Osteoblast (primary cell): ENCODE data around the gene ERC1. TPM values are rescaled to one million over a fixed set of nuclear protein-coding genes. Genes with fewer than 3 reads are reported as not detected.

Experiments
- DNase-seq: peaks from one replicate; pipeline ENCODE4 v3.0.0; 2011; ENCODE audit warnings: low spot score, mixed read lengths; ENCODE audit not compliant: insufficient read length; ENCODE audit errors: missing footprints
- H2AFZ ChIP-seq: 2 replicates; pipeline ENCODE4 v1.6.0; 2011; ENCODE audit warnings: mild to moderate bottlenecking, low read length
- H3K27ac ChIP-seq: 2 replicates; pipeline ENCODE4 v1.5.1; 2011; ENCODE audit warnings: mild to moderate bottlenecking, low read depth, low read length, moderate library complexity
- H3K27me3 ChIP-seq: 2 replicates; pipeline ENCODE4 v1.6.0; 2012; ENCODE audit warnings: mild to moderate bottlenecking, control low read depth, inconsistent platforms, low read length, moderate library complexity; ENCODE audit not compliant: insufficient read depth
- H3K36me3 ChIP-seq: 2 replicates; pipeline ENCODE4 v1.5.1; 2011; ENCODE audit warnings: mild to moderate bottlenecking, low read length, control low read depth, moderate library complexity; ENCODE audit not compliant: insufficient read depth
- H3K4me1 ChIP-seq: 2 replicates; pipeline ENCODE4 v1.5.1; 2011; ENCODE audit warnings: mild to moderate bottlenecking, low read length, control low read depth, moderate library complexity; ENCODE audit not compliant: insufficient read depth
- H3K4me2 ChIP-seq: 2 replicates; pipeline ENCODE4 v1.6.0; 2011; ENCODE audit warnings: mild to moderate bottlenecking, low read length; ENCODE audit not compliant: insufficient read depth
- H3K4me3 ChIP-seq: fragments of 200-600 bp; sonication (generic); 3 replicates; pipeline ENCODE4 v1.5.1; 2012; ENCODE audit warnings: mild to moderate bottlenecking, low read length, inconsistent platforms; ENCODE audit not compliant: insufficient read depth
- H3K79me2 ChIP-seq: 2 replicates; pipeline ENCODE4 v1.6.0; 2012; ENCODE audit warnings: mild to moderate bottlenecking, low read length, control low read depth, inconsistent platforms; ENCODE audit not compliant: insufficient read depth
- H3K9me3 ChIP-seq: 2 replicates; pipeline ENCODE4 v1.5.1; 2011; ENCODE audit warnings: low read depth, low read length, control low read depth
- H4K20me1 ChIP-seq: 2 replicates; pipeline ENCODE4 v1.6.0; 2012; ENCODE audit warnings: mild to moderate bottlenecking, low read length, control low read depth; ENCODE audit not compliant: insufficient read depth
- total RNA-seq: library from RNA; depleted of rRNA; stranded (reverse); fragments of >200 nt; gene quantifications from 2 replicates; pipeline ENCODE4 v1.2.3, GENCODE V29; 2012
- TF ChIP-seq, protein P1 (sequence below): IDR thresholded peaks from 2 replicates; pipeline ENCODE4 v1.5.1; 2011; ENCODE audit warnings: mild to moderate bottlenecking, low read depth, low read length, moderate library complexity; ENCODE audit errors: extremely low read depth

ERC1 gene
- total RNA-seq, 1 donor = 36.2 TPM

DNA sequence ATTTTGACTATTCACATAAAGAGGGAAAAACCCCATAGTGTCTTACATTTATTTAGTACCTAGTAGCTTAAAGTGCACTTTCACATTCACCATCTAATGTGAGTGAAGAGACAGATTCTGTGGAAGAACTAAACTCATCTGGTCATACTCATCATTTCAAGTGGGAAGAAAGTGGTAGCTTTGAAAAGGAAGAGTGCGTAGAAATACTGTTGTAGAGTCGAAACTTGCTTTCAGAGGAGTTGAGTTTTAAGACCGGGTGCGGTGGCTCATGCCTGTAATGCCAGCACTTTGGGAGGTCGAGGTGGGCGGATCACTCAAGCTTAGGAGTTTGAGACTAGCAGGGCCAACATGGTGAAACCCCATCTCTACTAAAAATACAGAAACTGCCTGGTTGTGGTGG, 222.2 kb downstream of the ERC1 start:
- Histone ChIP-seq H2AFZ (no peak overlapping the region), H3K36me3 (no peaks in the 10 kb centered on the region), H3K4me1 (peaks cover 18% of the 10 kb centered on the region), H3K27me3 (no peaks in the 10 kb centered on the region), H4K20me1 (no peaks in the 10 kb centered on the region), H3K4me2 (no peak overlapping the region), H3K9me3 (no peaks in the 10 kb centered on the region), H3K27ac (no peak overlapping the region), H3K4me3 (no peak overlapping the region), H3K79me2 (no peaks in the 10 kb centered on the region)
- DNase-seq = no peak
- TF ChIP-seq, protein P1, sequence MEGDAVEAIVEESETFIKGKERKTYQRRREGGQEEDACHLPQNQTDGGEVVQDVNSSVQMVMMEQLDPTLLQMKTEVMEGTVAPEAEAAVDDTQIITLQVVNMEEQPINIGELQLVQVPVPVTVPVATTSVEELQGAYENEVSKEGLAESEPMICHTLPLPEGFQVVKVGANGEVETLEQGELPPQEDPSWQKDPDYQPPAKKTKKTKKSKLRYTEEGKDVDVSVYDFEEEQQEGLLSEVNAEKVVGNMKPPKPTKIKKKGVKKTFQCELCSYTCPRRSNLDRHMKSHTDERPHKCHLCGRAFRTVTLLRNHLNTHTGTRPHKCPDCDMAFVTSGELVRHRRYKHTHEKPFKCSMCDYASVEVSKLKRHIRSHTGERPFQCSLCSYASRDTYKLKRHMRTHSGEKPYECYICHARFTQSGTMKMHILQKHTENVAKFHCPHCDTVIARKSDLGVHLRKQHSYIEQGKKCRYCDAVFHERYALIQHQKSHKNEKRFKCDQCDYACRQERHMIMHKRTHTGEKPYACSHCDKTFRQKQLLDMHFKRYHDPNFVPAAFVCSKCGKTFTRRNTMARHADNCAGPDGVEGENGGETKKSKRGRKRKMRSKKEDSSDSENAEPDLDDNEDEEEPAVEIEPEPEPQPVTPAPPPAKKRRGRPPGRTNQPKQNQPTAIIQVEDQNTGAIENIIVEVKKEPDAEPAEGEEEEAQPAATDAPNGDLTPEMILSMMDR = no peak

DNA sequence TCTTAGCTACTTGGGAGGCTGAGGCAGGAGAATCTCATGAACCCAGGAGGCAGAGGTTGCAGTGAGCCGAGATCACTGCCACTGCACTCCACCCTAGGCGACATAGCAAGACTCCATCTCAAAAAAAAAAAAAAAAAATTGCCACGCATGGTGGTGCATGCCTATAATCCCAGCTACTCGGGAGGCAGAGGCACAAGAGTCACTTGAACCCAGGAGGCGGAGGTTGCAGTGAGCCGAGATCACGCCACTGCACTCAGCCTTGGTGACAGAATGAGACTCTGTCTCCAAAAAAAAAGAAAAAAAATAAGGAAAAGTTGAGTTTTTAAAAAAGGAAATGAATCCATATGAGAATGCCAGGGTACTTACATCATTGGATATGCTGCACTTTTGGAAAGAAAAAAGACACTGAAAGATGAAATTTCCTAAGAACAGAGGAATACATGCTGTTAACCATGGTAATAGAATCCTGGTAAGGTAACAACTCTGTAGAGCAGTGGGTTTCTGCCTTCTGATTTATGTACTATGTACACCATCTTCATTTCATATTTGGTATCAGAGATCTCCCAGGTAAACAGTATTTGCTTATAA, 222.7 kb downstream of the ERC1 start:
- H3K79me2 ChIP-seq = no peaks in the 10 kb centered on the region
- no peak overlapping the region for H3K4me2 ChIP-seq
- DNase-seq = no peak
- no peaks in the 10 kb centered on the region for H3K9me3 ChIP-seq
- H3K4me1 ChIP-seq = peaks cover 19% of the 10 kb centered on the region
- no peak overlapping the region for H2AFZ ChIP-seq
- H3K4me3 ChIP-seq = no peak overlapping the region
- no peaks in the 10 kb centered on the region for H4K20me1 ChIP-seq
- H3K36me3 ChIP-seq = no peaks in the 10 kb centered on the region
- no peaks in the 10 kb centered on the region for H3K27me3 ChIP-seq
- H3K27ac ChIP-seq = no peak overlapping the region
- TF ChIP-seq, protein P1 = no peak

DNA sequence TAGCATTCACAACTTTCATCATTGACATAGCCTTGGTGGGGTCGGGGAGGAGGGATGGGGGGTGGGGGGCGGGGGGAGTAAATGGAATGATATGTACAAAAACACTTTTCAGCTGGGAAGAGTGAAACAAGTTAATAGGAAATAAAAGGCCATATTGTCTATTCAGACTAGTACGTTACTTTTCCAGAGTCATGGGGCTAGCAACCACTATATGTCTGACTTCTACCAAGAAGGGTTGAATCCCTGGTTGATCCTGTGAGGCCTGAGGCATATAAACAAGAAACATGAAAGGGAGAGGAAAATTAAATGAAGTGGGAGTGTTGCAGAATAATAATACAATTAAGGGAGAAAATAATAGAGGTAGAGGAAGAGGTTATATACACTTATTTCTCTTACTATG, 225.5 kb downstream of the ERC1 start:
- Histone ChIP-seq H4K20me1 (no peaks in the 10 kb centered on the region), H3K27me3 (no peaks in the 10 kb centered on the region), H3K4me3 (no peak overlapping the region), H3K79me2 (peaks cover 2% of the 10 kb centered on the region), H3K4me2 (peak overlapping the region; percentile 71), H3K4me1 (peaks cover 19% of the 10 kb centered on the region), H3K27ac (peak overlapping the region; percentile 62), H3K9me3 (no peaks in the 10 kb centered on the region), H2AFZ (no peak overlapping the region), H3K36me3 (no peaks in the 10 kb centered on the region)
- TF ChIP-seq, protein P1 = no peak
- DNase-seq = no peak

DNA sequence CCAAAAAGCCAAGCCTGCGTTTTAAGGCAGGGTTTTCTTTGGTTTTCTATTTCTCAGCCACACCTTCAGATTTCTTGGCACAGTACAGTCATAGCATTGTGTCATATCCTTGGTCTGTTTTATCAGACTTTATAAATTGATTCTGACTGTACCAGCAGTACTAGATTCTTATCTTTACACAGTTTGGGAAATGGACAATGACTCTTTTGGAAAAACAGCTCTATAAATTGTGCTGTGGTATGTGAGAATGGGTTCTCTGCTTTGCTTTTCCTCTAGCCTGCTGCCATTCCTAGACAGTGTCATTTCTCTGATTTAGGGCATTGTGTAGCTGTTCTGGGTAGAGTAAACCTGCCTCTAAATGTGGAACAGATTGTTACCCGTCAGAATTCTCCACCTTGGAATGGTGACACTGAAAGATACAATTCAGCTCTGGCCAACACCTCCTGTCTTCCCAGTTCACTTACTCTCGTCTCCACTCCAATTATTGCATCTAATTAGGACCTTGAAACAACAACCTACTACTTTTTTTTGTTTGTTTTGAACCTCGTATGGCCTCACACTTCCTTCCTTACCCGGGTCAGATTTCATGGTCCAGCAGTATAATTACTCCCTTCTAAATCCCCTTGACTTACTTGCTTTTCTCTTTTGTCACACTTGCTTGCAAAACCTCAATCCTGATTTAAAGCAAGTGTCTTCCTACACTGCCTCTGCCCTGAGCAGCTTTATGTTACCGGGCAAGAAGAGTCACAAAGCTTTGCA, 226.3 kb downstream of the ERC1 start:
- Histone ChIP-seq H2AFZ (no peak overlapping the region), H3K27ac (peak overlapping the region; percentile 64), H3K27me3 (no peaks in the 10 kb centered on the region)

More for the DNA sequence above, 226.3 kb downstream of the ERC1 start:
- TF ChIP-seq, protein P1 = no peak
- peak overlapping the region; percentile 71 for H3K4me2 ChIP-seq
- H3K4me1 ChIP-seq = peaks cover 19% of the 10 kb centered on the region
- H3K36me3 ChIP-seq = no peaks in the 10 kb centered on the region
- peaks cover 5% of the 10 kb centered on the region for H3K79me2 ChIP-seq
- no peak for DNase-seq
- H3K9me3 ChIP-seq = no peaks in the 10 kb centered on the region
- no peak overlapping the region for H3K4me3 ChIP-seq
- H4K20me1 ChIP-seq = no peaks in the 10 kb centered on the region
